IPS DF 6.9 (cell line): ENCODE results near the gene MYBL2.
"Not testable (repeated sequence)": the region's sequence is repeated elsewhere in the genome, so short reads cannot be mapped to it uniquely, and the experiment has no call there.

Experiments
- DNase-seq: peaks from one replicate; pipeline ENCODE4 v3.0.0-alpha.2; 2013; ENCODE audit warnings: low read depth, low spot score
- H3K27ac ChIP-seq: one replicate; pipeline ENCODE4 v1.5.1; 2013; ENCODE audit warnings: low read length, control low read depth
- H3K27me3 ChIP-seq: 2 replicates; pipeline ENCODE4 v1.6.1; 2013; ENCODE audit warnings: mild to moderate bottlenecking, low read length; ENCODE audit not compliant: control insufficient read depth, insufficient read depth
- H3K36me3 ChIP-seq: 2 replicates; pipeline ENCODE4 v1.6.1; 2013; ENCODE audit warnings: low read length; ENCODE audit not compliant: control insufficient read depth, insufficient read depth
- H3K4me1 ChIP-seq: 2 replicates; pipeline ENCODE4 v1.6.1; 2013; ENCODE audit warnings: low read length; ENCODE audit not compliant: control insufficient read depth, insufficient read depth
- H3K4me3 ChIP-seq: 2 replicates; pipeline ENCODE4 v1.5.1; 2013; ENCODE audit warnings: mild to moderate bottlenecking, low read length
- H3K9me3 ChIP-seq: 2 replicates; pipeline ENCODE4 v1.6.1; 2013; ENCODE audit warnings: low read length, inconsistent platforms; ENCODE audit not compliant: control insufficient read depth, insufficient read depth
- WGBS: extraction: QIAGEN DNeasy Blood & Tissue Kit; methylation state at CpG from one replicate; pipeline ENCODE4 v1.1.7; 2013; ENCODE audit warnings: mixed read lengths, missing lambda C conversion rate; ENCODE audit not compliant: insufficient read length, insufficient coverage; 5-methylcytosine and 5-hydroxymethylcytosine counted together

The MYBL2 gene

GRCh38 chr20:43666376-43667328 lies at the start of gene MYBL2:
Gene MYBL2 (plus strand): TSS chr20:43667114. CDS start chr20:43667284, 170 bp downstream.
- no peak for DNase-seq
- Histone ChIP-seq H3K4me1 (no peaks in the 10 kb centered on the region), H3K27ac (no peak within 1 kb of the TSS), H3K36me3 (peaks cover 7% of the 10 kb centered on the region), H3K9me3 (no peaks in the 10 kb centered on the region), H3K27me3 (no peaks in the 10 kb centered on the region), H3K4me3 (peak within 1 kb of the TSS; percentile 72)
- no CpG with 5 or more reads among the region's 90 CpGs for WGBS

GRCh38 chr20:43631598-43631997 lies 35.3 kb upstream of the MYBL2 start:
- H3K36me3 ChIP-seq, result peaks cover 5% of the 10 kb centered on the region; the same call in 1 of the 2 replicates
- no peaks in the 10 kb centered on the region for H3K4me1 ChIP-seq
- no peak overlapping the region for H3K4me3 ChIP-seq

GRCh38 chr20:43636429-43636828 lies 30.5 kb upstream of the MYBL2 start:
- Histone ChIP-seq H3K4me1 (no peaks in the 10 kb centered on the region), H3K27ac (no peak overlapping the region), H3K4me3 (no peak overlapping the region), H3K9me3 (no peaks in the 10 kb centered on the region), H3K27me3 (no peaks in the 10 kb centered on the region), H3K36me3 (peaks cover 5% of the 10 kb centered on the region; the same call in 1 of the 2 replicates)
- DNase-seq, result no peak
- no CpG with 5 or more reads among the region's 2 CpGs for WGBS

More at GRCh38 chr20:43631598-43631997, 35.3 kb upstream of the MYBL2 start:
- DNase-seq, result no peak
- H3K27ac ChIP-seq, result no peak overlapping the region
- no peaks in the 10 kb centered on the region for H3K9me3 ChIP-seq
- WGBS, result no CpG with 5 or more reads among the region's 8 CpGs
- no peaks in the 10 kb centered on the region for H3K27me3 ChIP-seq

- no peak for DNase-seq
- Histone ChIP-seq H3K9me3 (no peaks in the 10 kb centered on the region), H3K36me3 (peaks cover 5% of the 10 kb centered on the region; the same call in 1 of the 2 replicates), H3K4me3 (no peak overlapping the region), H3K27me3 (no peaks in the 10 kb centered on the region), H3K4me1 (no peaks in the 10 kb centered on the region), H3K27ac (no peak overlapping the region)
- WGBS, result no CpG with 5 or more reads among the region's 4 CpGs
Observed at GRCh38 chr20:43642548-43642947, 24.4 kb upstream of the MYBL2 start.

- WGBS, result no CpG with 5 or more reads among the region's 3 CpGs
- Histone ChIP-seq H3K27me3 (no peaks in the 10 kb centered on the region), H3K4me1 (no peaks in the 10 kb centered on the region), H3K4me3 (no peak overlapping the region), H3K27ac (no peak overlapping the region), H3K36me3 (no peaks in the 10 kb centered on the region), H3K9me3 (no peaks in the 10 kb centered on the region)
- no peak for DNase-seq
Observed at GRCh38 chr20:43650997-43651525, 15.9 kb upstream of the MYBL2 start.

- not testable (repeated sequence) for H3K4me1 ChIP-seq, H3K27ac ChIP-seq, DNase-seq, H3K27me3 ChIP-seq, H3K4me3 ChIP-seq, H3K9me3 ChIP-seq, H3K36me3 ChIP-seq
- no CpG with 5 or more reads among the region's 10 CpGs for WGBS
Observed at GRCh38 chr20:43651650-43652184, 15.2 kb upstream of the MYBL2 start.

- WGBS, result no CpG with 5 or more reads among the region's 3 CpGs
- no peaks in the 10 kb centered on the region for H3K9me3 ChIP-seq
- no peak overlapping the region for H3K27ac ChIP-seq
- H3K4me3 ChIP-seq, result no peak overlapping the region
- H3K4me1 ChIP-seq, result no peaks in the 10 kb centered on the region
- DNase-seq, result no peak
- no peaks in the 10 kb centered on the region for H3K36me3 ChIP-seq
- H3K27me3 ChIP-seq, result no peaks in the 10 kb centered on the region
Observed at GRCh38 chr20:43653966-43654365, 12.9 kb upstream of the MYBL2 start.

GRCh38 chr20:43655176-43655575 lies 11.7 kb upstream of the MYBL2 start:
- DNase-seq, result not testable (repeated sequence)
- WGBS, result no CpG with 5 or more reads among the region's 6 CpGs

GRCh38 chr20:43655937-43656336 lies 11.0 kb upstream of the MYBL2 start:
- no peak overlapping the region for H3K4me3 ChIP-seq
- no CpG with 5 or more reads among the region's 3 CpGs for WGBS
- H3K27ac ChIP-seq, result no peak overlapping the region
- no peaks in the 10 kb centered on the region for H3K4me1 ChIP-seq
- no peaks in the 10 kb centered on the region for H3K9me3 ChIP-seq
- no peaks in the 10 kb centered on the region for H3K36me3 ChIP-seq
- no peak for DNase-seq
- no peaks in the 10 kb centered on the region for H3K27me3 ChIP-seq

More at GRCh38 chr20:43655176-43655575, 11.7 kb upstream of the MYBL2 start:
- not testable (repeated sequence) for H3K4me3 ChIP-seq, H3K9me3 ChIP-seq, H3K36me3 ChIP-seq, H3K4me1 ChIP-seq, H3K27ac ChIP-seq, H3K27me3 ChIP-seq

GRCh38 chr20:43658069-43658722 lies 8.7 kb upstream of the MYBL2 start:
- no CpG with 5 or more reads among the region's 11 CpGs for WGBS
- H3K36me3 ChIP-seq, result no peaks in the 10 kb centered on the region
- H3K27me3 ChIP-seq, result no peaks in the 10 kb centered on the region
- no peaks in the 10 kb centered on the region for H3K4me1 ChIP-seq
- no peak for DNase-seq
- H3K27ac ChIP-seq, result no peak overlapping the region
- no peaks in the 10 kb centered on the region for H3K9me3 ChIP-seq
- H3K4me3 ChIP-seq, result peak overlapping the region; percentile 85; the same call in 1 of the 2 replicates
